Endometrial microvascular endothelial cells (primary cell): ENCODE data around the gene OR5K3. TPM values are rescaled to one million over a fixed set of nuclear protein-coding genes. Genes with fewer than 3 reads are reported as not detected.
"Not testable (repeated sequence)": the region's sequence is repeated elsewhere in the genome, so short reads cannot be mapped to it uniquely, and the experiment has no call there.

Source experiments
- in situ Hi-C: cut with HindIII; loops from 2 replicates; pipeline ENCODE4 v1.10.0; 2017; ENCODE audit warnings: low sequenced_read_pairs, low pct_unique_long_range_greater_than_20kb; ENCODE audit errors: inconsistent ontology term
- total RNA-seq: library from RNA; depleted of rRNA; stranded (reverse); fragments of >200 nt; gene quantifications from one replicate; pipeline ENCODE4 v1.2.3, GENCODE V29; 2015; ENCODE audit errors: inconsistent ontology term

The OR5K3 gene, protein sequence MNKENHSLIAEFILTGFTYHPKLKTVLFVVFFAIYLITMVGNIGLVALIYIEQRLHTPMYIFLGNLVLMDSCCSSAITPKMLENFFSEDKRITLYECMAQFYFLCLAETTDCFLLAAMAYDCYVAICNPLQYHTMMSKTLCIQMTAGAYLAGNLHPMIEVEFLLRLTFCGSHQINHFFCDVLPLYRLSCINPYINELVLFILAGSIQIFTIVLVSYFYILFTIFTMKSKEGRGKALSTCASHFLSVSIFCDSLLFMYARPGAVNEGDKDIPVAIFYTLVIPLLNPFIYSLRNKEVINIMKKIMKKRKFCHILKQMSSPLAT
- not detected for total RNA-seq

DNA sequence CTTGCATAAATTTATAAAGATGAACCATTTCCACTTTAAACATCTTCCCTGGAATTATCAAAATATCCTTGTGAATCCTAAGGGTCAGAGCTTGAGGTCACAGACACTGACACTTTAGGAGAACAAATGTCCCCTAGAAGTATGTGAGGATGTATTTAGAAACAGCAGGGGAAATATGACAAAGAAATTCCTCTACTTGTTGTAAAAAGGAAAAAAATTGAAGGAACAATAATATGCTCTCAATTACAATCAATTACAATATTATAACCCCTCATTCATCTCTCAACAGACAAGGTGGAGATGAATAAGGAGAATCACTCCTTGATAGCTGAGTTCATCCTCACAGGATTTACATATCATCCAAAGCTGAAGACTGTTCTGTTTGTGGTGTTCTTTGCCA, at the start of gene OR5K3:
TSS of gene OR5K3 (plus strand) at position 301 of the 400 bp plus-strand sequence. CDS start at position 301, 0 bp downstream.
- in situ Hi-C loops, result no loop called here

DNA sequence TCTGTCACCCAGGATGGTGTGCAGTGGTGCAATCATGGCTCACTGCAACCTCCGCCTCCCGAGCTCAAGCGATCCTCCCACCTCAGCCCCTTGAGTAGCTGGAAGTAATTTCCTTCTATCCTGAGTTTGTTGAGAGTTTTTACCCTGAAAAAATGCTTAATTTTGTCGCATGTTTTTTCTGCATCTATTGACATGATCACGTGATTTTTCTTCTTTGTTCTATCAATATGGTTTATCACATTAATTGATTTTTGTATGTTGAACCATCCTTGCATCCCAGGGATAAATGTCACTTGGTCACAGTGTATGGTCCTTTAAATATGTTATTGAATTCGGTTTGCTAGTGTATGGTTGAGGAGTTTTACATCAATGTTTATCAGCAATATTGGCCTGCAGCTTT, 48.7 kb upstream of the OR5K3 start:
- in situ Hi-C loops, result no loop called here

DNA sequence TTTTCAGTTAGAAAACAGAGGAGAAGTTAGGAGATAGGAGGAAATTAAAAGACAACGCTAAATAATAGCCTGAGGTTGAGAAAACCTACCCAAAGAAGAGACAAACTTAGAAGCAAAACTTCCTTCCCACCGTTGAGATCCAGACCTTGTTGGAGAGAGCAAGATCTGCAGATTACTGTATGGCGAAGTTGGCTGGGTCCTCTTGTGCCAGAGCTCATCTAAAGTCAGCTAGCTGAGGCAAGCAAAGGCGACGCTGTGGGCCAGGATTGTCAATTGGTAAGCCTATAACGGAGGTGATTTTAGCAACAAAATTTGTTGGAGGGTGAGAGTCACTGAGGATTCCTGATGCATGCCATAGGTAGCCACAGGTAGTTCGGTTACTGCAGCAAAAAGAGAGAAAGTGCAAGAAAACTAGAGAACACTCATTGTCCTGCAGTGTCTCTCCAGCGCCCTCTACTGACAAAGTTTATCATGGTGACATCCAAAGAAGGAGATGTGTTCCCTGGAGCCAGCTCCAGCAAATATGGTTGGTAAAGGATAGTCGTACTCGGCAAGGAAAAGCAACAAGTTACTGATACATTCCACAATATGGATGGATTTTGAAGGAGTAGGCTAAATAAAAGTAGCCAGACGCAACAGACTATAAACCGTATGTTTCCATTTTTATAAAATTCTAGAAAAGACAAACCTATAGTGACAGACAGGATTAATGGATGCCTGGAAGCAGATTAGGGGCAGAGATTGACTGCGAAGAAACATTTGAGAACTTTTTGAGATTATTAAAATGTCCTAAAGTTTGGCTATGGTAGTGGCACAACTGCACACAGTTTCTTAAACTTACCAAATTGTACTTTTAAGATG, 46.6 kb upstream of the OR5K3 start:
- in situ Hi-C loops, result no loop called here

DNA sequence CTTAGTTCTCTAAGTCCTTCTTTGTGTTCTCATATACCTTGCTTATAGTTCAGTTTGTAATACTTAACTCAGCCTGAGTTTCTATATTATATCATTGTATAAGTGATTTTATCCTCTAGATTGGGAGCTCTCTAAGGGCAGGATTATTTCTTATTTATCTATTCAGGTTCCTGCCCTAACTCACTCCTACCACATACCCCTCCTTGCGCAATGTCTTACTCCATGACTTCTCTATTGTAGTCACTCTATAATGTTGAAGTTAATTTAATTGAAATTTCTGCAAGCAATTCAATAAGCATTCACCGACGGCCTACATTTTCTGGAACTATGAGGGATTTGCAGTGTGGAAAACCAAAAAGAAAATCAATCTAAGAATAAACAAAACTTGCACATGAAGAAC, 40.4 kb upstream of the OR5K3 start:
- in situ Hi-C loops, result no loop called here

DNA sequence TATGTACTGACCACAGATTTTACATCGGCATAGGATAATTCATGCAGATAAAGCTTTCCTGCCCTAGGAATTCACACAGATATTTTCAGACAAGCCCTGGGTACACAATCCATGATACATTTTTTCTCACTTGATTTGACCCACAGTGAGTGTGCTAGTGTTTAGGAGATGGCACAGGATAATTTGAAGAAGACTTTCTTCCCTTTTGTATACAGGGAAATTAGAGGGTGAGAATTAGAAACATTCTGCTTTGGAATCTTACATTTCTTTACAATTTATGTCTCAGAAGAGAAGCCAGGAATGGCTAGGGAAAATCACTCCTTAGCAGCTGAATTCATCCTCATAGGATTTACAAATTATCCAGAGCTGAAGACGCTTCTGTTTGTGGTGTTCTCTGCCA, 36.9 kb upstream of the OR5K3 start, which contains the start of gene OR5K4:
TSS of gene OR5K4 (plus strand) at position 301 of the 400 bp plus-strand sequence. CDS start at position 301, 0 bp downstream.
- in situ Hi-C loops, result no loop called here

DNA sequence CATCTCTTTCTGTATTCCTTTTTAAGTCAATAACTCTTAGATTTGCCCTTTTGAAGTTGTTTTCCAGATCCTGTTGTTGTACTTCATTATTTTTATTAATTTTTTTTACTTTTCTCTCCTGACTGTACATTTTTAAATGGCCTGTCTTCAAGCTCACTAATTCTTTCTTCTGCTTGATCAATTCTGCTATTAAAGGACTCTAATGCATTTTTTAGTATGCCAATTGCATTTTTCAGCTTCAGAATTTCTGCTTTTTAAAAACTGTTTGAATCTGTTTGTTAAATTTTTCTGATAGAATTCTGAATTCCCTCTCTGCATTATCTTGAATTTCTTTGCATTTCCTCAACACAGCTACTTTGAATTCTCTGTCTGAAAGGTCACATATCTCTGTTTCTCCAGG, 31.2 kb upstream of the OR5K3 start:
- in situ Hi-C loops, result no loop called here

DNA sequence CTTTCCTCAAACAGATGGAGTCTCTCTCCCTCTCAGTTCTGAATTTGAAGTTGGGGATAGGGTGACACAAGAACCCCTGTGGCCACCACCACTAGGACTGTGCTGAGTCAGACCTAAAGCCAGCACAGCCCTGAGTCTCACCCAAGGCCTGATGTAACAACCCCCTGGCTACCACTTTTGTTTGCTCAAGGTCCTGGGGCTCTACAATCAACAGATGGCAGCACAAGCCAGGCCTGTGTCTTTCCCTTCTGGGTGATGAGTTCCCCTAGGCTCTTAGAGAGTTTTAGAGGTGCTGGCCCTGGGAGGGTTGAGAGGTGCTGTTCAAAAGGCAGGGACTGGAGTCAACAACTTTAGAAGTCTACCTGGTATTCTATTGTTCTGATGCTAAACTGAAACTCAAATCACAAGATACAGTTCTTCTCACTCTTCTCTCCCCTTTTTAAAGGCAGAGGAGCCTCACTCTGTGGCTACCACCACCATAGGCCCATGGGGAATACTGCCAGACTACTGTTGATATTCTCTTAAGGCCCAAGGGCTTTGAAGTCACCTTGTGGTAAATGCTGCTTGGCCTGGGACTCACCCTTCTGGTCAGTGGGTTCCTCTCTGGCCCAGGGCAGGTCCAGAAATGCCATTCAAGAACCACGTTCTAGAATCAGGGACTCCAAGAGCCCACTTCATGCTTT, 30.3 kb upstream of the OR5K3 start:
- in situ Hi-C loops, result no loop called here

DNA sequence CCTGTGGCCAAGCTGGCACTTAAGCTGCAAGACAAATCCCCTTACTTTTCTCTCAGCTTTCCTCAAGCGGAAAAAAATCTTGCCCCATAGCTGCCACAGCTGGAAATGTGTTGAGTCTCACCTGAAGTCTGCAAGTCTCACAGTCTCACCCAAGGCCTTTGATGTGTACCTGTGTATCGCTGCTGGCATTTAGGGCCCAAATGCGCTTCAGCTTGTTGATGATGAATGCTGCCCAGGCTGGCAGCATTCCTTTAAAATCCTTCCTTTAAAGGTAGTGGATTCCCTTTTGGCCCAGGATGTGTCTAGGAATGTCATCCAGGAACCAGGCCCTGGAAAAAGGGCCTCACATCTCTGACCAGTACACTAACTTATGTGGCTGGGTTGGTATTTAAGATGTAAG, 29.8 kb upstream of the OR5K3 start:
- in situ Hi-C loops, result no loop called here

DNA sequence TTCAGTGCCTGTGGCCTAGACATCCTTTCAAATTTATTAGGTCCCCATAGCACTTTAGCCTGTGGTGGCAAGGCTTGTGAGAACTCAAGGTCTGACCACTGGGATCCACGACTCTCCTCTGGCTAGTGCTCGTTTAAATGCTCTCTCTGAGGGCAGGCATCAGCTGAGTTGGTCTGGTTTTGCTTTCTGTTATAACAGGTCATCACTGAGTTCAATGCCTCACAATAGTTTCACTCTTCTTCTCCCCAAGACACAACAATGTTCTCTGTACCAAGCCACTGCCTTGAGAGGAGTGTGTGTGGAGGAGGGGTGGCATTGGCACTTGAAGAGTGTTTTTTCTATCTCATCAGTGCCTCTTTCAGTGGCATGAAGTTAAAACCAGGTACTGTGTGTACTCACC, 29.2 kb upstream of the OR5K3 start:
- in situ Hi-C loops, result no loop called here

DNA sequence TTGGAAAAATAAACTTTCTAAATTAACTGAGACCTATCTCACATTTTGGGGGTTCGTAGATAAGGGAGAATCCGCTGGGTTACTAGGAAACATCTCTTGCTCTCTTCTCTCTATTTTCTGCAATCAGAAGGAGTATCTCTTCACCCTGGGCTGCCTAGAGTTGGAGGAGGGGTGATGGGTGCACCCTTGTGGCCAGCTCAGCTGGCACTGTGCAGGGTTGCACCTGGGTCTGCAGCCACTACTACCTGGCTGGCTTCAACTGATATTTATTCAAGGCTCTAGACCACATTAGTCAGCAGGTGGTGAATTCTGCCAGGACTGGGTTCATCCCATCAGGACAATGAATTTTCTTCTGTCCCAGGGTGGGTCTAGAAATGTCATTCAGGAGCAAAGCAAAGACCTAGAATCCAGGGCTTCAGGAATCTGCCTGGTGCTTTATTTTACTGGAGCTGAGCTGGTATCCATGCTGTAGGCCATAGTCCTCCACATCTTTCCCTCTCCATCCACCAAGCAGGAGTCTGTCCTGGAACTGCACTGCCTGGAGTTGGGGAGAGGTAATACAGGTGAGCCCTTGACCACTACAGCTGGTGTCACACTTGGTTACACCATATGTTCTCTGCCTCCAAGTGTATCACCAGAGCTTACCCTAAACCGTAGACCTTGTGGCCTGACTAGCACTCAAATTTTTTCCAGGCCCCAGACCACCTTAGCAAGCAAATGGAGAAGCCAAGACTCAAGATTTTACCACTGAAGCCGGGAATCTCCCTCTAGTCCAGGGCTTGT, 22.8 kb upstream of the OR5K3 start:
- in situ Hi-C loops, result no loop called here

DNA sequence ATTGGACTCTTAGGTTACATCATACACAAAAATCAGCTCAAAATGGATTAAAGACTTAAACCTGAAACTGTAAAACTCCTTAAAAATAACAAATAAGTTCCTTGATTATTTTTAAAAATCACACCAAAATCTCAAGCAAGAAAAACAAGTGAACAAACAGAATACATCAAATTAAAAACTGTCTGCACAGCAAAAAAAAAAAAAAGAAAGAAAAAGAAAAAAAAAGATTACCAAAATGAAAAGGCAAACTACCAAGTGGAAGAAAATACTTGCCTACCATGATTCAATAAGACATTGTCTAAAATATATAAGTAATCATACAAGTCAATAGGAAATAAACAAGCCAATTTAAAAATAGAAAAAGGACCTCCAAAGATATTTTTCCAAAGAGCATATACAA, 19.3 kb upstream of the OR5K3 start:
- in situ Hi-C loops, result no loop called here

DNA sequence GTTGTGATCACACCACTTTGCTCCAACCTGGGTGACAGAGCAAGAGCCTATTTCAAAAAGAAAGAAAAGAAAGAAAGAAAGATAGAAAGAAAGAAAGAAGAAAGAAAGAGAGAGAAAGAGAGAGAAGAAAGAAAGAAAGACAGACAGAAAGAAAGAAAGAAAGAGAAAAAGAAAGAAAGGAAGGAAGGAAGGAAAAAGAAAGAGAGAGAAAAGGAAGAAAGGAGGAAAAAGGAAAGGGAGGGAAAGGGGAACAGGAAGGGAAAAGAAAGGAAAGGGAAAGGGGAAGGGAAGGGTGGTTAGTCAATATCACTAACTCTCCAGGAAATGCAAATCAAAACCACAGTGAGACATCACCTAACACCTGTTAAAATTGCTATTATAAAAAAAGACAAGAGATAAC, 18.6 kb upstream of the OR5K3 start:
- in situ Hi-C loops, result no loop called here

DNA sequence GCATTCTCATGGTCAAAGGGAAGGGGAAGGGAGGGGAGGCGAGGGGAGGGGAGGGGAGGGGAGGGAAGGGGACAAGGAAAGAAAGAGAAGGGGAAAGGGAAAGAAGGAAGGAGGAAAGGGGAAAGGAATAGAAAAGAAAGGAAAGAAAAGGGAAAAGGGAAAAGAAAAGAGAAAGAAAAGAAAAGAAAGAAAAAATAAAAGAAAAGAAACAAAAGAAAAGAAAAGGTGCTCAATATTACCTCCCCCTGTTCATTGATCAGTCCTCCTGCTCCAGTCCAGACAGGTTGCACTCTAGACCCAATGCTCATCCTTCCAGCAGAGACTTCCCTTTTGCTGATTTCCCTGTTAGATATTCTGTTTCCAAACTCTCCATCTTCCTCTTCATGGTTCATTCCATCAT, 18.0 kb upstream of the OR5K3 start:
- in situ Hi-C loops, result no loop called here

DNA sequence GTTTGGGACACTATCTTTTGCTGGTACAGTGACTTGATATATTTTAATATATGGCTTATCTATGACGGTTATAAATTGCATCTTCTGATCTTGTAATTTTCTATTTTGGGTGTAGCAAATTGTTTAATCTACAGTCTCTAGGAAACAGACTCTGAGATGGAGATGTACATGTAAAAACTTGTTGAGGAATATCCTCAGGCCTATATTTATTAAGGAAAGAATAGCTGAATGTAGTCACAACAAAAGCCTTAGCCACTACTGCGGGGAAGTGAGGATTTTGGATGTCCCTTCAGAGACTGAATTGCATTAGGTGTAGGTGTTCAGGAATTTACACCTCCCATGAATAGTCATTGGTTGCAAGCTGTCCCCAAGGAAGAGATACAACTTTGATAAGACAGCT, 13.8 kb upstream of the OR5K3 start:
- in situ Hi-C loops, result no loop called here

DNA sequence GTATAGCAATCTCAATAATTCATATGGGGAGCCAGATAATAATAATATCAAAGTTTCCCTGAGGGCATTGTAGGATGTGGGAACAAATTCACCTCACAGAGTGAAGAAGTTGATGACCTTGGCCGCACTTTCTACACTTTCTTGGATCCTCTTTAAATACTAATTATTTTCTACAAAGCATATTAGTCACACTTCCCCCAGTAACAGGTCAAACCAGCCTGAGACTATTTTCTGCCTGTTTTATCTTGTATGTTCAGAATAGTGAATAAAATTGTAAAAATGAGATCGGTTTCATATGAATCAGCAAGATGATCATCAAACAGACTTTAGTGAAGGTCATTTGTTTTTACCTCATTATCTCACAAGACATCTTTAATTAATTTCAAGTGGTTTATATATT, 2.3 kb upstream of the OR5K3 start:
- in situ Hi-C loops, result no loop called here

DNA sequence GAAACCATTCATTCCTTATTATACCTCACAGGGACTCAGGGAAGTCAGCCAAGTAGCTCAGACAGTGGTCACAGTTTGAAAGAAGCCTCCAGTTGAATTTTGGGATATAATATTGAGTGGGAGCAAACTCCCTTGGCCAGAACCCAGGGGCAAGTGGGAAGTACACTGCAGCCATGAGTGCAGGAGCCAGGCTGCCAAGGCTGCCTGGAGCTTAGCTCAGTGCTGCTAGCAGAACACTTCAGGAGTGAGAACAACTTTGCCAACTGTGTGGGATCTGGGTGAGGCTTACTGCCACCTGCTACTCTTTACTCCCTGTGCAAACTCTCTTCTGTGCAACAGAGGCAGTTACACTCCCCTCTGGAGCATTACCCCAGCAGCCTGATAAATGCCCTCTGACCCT, 4.6 kb downstream of the OR5K3 start:
- in situ Hi-C loops, result no loop called here

DNA sequence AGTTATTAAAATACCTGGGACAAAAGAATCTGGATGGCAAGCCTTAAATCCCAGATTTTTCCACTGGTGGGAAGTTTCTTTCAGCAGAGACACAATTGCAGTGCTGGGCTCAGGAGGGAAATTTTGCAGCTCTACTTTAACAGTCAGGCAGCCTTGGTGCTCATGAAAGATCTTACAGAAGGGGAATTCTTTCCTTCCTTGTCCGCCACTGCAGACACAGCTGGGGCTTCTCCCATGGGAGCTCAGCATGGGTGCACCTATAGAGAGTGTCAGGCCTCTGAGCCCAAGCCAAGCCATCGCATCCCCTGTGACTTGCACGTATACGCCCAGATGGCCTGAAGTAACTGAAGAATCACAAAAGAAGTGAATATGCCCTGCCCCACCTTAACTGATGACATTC, 6.0 kb downstream of the OR5K3 start:
- in situ Hi-C loops, result not testable (repeated sequence)

DNA sequence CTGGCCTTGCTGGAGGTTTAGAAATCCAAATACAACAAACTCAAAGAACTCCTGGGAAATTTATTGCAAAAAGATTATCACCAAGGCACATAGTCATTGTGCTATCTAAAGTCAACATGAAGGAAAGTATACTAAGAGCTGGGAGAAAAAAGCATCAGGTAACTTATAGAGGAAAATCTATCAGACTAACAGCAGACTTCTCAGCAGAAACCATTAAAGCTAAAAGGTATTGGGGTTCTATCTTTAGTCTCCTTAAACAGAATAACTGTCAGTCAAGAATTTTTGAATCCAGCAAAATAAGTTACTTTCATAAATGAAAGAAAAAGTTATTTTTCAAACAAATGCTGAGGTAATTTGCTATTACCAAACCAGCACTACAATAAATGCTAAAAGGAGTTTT, 8.0 kb downstream of the OR5K3 start:
- in situ Hi-C loops, result no loop called here

DNA sequence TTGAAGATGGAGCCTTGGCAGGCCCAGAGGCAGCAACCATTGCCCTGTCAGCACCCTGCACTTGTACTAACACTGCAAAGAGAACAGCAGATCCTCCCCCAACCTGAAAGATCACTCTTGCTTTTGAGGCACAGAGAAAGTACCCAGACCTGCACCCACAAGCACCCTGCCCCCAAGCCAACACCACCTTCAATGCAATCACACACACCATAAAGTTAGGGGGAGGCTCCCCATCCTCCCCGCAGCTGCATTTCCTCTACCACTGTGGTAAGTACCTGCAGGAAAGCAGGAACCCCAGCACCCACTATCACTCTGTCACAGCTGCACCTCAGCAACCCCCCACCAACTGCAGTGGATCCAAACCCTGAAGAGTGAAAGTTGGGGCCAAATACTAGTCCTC, 12.0 kb downstream of the OR5K3 start:
- in situ Hi-C loops, result no loop called here
